Skeletal muscle cell (primary cell): ENCODE measurements around the gene SEC61A1.

ENCODE experiments used
- DNase-seq: peaks from one replicate; pipeline ENCODE4 v3.0.0-alpha.2; 2010; ENCODE audit warnings: low read depth
- H3K4me3 ChIP-seq: 2 replicates; pipeline ENCODE4 v1.5.1; 2011; ENCODE audit warnings: low read depth, mild to moderate bottlenecking, control low read depth, low read length, moderate library complexity

SEC61A1 gene

DNA sequence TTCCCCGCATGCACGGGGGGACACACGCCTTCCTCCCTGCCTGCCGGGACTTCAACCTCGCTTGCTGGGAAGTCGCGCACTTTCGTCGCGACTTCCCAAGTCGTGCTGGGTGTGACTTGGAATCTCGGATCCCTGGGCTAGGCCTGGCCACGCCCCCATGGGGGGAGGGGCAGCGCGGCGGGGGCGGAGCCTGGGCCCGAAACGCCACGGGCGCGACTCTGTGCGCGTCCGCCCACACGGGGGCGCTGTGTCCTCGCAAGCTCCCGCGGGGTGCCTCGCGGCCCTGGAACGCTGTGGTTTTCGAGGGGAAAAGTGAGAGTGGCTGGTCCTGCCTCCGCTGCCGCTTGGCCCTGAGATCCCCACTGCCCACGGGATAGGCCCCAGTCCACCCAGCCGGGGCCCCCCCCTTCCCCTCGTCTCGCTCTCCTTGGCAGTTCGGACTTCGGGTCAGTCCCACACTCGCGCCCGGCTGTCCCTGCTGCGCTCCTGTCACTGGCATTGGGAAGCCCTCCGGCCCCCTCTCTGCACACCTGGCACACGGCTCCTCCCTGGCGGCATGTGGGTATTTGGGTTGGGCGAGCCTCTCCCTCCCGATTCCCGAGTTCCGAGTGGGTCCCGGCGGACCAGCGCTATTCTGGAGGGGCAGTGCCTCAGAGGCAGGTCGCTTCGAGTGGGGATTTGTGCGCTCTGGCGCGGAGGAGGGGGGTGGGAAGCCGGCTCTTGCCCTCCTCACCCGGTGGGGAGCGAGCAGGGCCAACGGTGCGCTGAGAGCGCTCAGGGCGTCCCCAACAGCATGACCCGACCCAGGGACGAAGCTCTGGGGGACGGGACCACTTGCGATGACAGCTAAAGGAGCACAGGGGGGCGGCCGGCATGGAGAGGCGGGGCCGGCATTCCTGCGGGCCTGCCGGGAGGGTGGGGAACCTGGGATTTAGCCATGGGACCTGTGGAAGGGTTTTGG is 23.6 kb downstream of the SEC61A1 start:
- H3K4me3 ChIP-seq, result peak overlapping the region; percentile 31
- DNase-seq, result no peak

DNA sequence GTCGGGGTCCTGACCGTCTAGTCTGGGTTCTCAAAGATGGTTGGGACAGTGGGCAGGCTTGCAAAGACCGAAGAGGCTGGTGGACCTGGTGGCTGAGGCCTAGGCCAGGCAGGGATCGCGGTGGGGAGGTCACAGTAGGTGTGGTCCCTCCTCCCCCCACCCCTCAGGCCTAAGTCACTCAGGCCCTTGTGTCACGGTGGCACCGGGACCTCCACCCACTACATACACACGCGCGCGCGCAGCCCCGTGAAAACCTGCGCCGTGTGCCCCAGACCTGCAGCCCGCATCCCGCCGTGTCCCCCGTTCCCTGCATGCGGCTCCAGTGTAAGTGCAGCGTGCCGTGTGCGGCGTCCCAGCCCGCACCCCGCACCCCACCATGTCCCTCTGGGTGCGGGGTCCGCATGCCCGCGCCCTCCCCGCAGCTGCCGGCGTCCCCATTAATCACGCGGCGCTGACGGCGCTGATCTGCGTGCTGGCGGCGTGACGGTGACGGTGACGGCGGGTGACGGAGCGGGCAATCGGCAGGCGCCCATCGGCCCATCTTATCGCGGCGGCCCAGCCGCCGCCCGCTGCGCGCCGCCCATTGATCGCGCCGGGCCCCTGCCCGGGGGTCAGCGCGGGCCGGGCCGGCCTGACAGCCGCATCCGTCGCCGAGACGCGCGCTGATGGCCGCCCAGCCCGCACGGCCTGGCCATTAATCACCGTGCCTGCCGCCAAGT is 24.4 kb downstream of the SEC61A1 start:
- no peak for DNase-seq
- H3K4me3 ChIP-seq, result peak overlapping the region; percentile 11

DNA sequence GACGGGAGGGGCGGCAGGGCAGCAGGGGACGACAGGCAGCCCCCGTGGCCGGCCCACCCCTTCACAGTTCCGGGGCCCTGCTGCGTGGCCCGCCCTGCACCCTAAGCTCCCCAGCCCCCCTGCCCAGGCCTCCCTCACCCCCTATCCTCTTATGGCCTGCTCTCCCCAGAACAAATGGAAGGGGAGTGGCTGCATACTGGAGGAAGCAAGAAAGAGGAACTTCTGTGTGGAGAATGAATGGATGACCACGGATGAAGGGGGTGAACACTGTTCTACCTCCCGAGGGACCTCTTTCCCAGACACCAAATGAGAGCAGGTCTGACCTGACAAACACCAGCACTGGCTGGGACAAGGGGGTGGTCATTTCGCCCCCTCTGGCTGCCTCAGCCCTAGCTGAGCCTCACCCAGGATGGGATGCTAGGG is 25.0 kb downstream of the SEC61A1 start:
- DNase-seq, result no peak
- H3K4me3 ChIP-seq, result no peak overlapping the region

DNA sequence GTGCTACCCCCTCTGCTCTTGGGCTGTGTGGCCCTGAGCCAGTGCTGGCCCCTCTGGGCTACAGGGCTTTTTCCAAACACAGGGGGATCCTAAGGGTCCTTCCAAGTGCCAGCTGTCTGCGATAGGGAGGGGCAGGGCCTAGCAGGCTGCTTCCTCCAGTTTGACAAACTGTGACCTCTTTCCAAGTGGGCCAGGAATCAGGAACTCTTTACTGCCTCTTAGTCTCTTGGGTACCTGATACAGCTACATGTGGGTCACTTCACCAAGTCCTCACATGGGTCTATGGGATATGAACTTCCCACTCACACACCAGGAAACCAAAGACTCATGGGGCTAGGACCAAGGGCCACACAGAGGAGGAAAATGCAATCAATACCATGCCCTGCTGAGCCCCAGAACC is 25.4 kb downstream of the SEC61A1 start:
- no peak for DNase-seq
- H3K4me3 ChIP-seq, result no peak overlapping the region

DNA sequence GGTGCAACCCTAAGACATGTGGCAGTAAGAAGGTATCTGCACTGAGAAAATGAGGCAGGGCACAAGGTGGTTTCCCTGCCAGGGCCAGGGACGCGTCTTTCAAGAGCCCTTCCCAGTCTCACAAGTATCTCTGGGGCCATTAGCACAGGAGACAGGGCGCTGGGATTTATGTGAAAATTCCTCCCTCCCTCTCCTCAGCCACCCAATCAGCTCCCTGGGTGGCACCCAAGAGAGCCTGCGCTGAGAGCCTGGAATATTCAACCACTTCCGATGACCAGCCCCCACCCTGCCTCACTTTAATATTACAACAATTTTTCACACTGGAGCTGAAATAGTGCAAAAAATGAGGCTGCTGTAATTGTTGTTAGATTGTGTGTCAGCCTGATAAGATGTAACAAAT is 26.1 kb downstream of the SEC61A1 start:
- no peak overlapping the region for H3K4me3 ChIP-seq
- no peak for DNase-seq

DNA sequence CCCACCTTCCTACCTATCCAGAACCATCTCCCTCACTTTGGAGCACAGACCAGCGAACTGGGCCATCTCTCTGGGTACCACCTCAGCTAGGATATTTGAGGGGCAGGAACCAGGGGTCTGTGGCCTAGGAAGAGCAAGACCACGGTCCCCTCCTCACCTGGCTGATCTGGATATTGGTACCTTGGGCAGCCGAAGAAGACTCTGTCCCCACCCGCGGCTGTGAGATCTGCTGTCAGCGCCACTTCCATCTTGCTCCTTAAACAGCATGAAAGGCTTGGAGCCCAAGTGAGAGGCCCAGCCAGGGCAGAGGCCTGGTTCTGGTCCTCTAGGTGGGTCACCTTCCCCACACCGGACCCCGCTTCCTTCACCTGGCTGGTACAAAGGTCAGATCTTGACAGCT is 26.6 kb downstream of the SEC61A1 start:
- DNase-seq, result no peak
- no peak overlapping the region for H3K4me3 ChIP-seq

DNA sequence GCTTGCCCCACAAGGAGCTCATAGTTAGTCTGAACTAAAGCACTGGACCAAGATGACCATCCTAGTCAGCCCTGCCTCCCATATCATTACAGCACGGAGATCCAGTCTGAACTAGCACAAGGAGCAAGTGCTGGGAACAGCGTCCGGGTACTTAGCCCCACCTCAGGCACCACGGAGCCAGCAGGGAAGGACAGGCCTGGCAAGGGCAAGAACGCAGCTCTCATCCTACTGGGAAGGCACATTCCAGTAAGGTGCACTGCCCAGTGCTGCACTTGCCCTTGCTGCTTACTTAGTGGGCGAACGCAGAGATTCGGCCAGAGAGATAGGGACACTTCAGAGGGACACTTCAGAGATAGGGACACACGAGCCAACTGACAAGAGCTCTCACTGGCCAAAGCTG is 27.6 kb downstream of the SEC61A1 start:
- no peak overlapping the region for H3K4me3 ChIP-seq
- DNase-seq, result no peak

DNA sequence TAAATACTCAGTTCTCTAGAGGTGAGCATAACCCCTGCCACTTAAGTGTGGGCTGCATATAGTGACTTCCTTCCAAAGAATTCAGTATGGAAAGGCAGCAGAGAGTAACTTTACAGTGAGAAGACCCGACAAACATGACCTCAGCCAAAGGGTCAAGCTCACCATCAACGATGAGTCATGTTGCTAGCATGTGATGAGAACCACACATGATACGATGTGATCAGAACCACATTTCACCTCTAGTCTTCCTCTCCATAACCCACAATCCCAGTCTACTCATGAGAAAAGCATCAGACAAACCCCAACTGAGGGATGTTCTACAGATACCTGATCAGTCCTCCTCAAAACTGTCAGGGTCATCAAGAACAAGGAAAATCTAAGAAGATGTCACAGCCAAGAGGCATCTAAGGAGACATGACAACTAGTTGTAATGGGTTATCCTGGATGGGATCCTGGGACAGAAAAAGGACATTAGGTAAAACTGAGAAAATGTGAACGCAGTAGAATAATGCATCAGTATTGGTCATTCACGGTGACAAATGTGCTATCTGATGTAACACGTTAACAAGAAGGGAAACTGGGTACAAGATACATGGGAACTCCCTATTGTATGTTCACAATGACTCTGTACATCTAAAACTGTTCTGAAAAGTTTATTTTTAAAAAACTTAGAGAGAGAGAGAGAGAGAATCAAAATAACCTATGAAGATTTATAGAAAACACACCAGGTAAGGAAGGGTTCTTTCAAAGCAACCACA is 28.3 kb downstream of the SEC61A1 start:
- H3K4me3 ChIP-seq, result no peak overlapping the region
- peak; percentile 87 for DNase-seq

DNA sequence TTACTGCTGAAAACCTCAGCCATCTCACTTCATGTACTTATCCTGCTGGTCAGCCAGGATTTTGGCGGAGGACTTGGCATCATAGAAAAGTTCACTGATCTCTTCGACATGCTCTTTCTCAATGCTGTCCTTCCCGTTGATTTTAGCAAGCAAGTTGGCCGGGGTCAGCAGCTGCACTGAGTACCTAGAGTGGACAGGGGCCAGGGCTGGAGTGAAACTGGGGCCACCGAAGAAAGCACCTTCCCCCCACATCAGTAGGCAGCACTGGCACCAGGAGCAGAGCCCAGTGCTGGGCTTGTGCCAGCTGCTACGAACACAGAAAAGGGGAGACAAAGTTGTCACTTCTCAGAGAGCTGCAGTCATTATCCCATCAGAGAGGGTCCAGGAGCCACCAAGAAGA is 29.0 kb downstream of the SEC61A1 start:
- no peak overlapping the region for H3K4me3 ChIP-seq
- DNase-seq, result no peak

DNA sequence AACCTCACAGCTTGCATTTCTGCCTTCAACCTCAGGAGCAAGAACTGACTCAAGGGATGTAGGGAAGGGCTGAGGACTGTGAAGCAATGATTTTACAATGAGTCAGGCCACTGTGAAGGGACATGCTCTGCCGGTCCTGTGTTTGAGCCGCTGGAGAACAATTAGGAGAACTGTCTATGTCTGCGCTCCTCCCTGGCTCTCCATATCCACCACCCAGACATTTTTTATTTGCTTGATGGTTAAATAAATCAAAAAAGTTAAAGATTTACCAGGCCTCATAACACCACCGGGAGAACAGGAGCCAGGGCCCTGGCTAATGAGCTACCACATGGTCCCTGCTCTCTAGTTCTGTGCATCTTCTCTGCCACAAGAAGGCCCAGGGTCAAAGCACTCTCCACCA is 29.6 kb downstream of the SEC61A1 start:
- DNase-seq, result no peak

DNA sequence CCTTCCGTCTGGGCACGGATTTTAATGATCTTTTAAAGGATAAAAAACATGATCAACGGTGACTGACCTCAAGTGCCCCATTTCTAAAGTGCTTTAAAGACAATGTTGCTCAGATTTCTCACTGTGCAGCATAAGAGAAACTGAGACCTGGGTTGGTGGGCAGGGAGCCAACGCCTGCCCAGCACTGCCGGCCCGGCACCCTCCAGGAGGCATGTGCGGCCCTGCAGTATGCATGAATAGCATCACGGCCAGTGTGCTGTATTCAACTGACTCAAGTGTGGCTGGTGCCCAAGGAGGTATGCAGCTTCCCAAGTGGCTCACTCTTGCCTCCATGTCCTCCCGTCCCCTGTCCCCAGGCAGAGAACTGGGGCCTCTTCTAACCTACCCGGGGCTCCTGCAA is 30.3 kb downstream of the SEC61A1 start:
- no peak for DNase-seq
- H3K4me3 ChIP-seq, result no peak overlapping the region

More for the DNA sequence above, 29.6 kb downstream of the SEC61A1 start:
- H3K4me3 ChIP-seq, result no peak overlapping the region

DNA sequence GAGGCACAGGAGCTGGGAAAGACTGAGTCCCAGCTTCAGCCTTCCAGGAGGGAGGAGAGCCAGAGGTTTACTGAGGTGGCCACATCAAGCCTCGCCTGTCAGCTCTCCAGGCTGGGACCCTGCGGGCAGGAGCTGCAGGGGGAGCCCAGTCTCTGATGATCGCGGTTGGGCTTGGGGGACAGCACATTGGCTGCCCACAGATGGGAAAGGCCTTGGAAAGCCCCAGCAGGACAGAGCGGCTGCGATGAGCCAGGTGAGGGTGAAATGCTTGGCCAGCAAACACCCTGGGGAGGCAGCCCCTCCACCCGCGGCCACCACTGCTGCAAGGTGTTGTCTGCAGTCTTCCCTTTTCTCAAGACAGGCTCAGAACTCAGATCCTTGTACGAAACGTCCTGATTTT is 31.2 kb downstream of the SEC61A1 start:
- H3K4me3 ChIP-seq, result no peak overlapping the region
- no peak for DNase-seq

DNA sequence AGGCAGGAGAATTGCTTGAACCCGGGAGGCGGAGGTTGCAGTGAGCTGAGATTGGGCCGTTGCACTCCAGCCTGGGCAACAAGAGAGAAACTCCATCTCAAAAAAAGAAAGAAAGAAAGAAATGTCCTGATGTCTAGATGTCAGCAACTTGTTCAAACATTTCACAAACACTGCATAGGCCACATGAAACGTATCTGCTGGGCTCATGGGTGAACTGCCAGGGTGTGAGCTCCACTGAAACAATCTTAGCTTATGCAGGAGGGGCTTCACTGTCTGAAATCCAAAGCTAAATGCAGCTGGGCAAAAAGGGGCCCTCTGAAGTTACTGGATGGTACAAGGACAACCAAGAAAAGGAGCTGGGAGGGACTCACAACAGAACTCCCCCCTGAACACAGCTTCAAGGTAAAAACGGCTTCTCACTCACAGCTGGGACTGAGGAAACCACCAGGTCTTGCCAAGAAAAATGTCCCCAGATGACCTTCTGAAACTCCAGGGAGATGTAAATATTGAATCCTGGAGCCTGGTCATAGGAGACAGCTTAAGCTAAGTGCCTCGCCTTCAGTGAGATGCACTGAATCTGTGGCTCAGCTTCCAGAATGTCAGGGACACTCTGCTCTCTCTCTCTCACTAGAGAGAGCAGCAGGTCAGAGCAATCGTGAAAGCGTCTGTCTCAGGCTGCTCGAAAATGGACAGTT is 31.9 kb downstream of the SEC61A1 start:
- no peak for DNase-seq
- no peak overlapping the region for H3K4me3 ChIP-seq

DNA sequence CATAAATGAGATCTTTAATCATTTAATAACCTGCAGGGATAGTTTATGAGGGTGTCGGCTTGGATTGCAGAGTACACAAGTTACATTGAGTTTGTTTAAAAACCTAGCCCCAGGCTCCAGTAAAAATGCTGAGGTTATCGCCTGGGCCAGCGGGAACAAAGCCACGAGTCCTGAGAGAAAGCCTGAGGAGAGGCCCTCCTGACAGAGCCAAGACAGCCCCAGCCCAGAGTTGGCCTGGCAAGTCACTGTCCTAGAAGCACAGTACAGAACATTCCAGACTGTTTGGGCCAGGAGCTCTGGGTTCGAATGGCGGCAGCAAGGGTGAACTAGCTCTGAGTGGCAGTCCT is 32.4 kb downstream of the SEC61A1 start:
- no peak for DNase-seq
- no peak overlapping the region for H3K4me3 ChIP-seq

DNA sequence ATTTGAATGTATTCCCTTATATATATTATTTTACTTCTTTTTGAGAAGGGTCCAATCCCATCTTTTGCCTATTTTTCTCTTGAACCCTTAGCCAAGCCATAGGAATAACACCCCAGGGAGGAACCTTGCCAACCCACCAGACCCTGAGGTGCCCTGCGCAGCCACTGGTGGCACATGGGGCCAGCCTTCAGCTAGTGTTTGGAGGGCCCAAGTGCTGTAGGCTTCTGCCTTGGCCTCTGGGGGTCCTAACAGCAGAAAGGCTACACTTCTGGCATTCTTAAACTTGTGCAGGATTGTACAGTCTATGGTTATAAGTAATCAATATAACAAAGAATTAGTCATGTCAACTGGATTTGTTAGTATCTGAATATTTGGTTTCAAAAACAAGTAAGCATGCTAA is 36.9 kb downstream of the SEC61A1 start:
- DNase-seq, result no peak
- no peak overlapping the region for H3K4me3 ChIP-seq

DNA sequence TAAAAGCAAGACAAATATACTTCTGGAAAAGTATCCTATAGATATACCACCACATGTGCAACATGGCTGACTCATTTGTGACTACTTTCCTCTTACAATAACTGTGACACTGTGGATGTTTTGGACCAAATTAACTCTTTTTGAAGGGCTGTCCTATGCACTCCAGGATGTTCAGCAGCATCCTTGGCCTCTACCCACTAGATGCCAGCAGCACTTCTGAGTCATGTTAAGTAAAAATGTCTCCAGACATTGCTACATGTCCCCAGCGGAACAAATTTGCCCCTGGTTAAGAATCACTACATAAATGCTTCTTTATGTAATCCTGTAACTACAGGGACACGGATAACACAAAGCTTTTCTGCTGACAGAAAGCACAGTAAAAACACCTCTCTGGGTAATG is 39.3 kb downstream of the SEC61A1 start:
- no peak for DNase-seq
- H3K4me3 ChIP-seq, result no peak overlapping the region

DNA sequence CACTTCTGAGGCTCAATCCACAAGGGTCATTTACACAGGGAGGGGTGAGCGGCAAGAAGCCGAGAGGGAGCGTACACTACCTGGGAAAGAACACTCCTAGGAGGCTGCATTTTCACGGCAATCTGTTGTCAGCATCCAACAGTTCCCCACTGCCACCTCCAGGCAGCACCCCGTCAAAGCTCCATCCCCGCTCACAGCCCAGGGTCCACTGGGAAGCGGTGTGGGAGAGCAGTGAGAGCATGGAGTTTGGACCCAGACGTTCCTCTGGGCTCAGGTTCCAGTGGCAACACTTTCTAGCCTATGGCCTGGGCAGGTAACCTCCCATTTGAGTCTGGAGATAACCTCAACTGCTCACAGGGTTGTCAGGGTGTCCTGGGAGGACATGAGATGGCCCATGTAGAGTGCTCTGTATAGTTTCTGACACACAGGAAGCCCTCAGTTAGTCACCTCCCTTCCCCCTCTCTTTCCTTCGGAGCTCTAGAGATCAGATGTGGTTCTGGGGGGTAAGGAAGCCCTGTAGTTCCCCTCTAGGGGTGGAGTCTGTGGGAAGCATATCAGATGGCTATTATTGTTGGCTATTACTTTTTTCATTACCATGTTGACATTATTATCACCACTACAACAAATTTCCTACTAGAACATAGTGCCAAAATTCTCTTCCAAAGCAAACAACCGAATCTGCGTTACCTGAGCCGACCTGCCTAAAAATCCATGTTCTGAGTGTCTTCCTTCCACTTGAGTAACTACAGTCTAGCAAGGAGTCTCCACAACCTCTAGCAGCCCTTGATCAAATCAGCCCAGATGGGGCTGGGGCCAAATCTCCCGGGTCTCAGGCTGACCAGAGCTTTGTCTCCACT is 42.3 kb downstream of the SEC61A1 start:
- H3K4me3 ChIP-seq, result no peak overlapping the region
- DNase-seq, result no peak

DNA sequence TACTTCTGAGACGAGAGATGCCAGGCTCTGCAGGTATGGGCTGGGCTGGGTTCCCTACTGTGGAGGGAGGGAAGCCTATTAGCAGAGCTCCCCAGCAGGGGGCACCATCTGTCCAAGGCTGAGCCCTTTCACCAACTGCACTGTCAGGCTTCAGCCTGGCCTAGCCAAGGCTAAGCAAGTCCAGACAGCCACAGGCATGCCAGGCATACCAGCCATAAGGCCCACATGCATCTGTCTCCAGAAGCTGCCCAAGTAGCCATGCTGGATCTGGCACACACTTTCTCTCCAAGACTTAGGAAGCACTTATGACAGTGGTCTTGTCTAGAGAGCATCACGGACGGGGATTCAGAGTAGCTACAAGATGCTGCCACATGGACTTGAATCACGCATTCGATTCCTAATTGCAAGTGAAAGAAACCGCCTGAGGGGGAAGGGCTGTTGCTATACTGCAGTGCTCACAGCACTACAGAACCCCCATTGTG is 43.0 kb downstream of the SEC61A1 start:
- DNase-seq, result peak; percentile 48
- no peak overlapping the region for H3K4me3 ChIP-seq

DNA sequence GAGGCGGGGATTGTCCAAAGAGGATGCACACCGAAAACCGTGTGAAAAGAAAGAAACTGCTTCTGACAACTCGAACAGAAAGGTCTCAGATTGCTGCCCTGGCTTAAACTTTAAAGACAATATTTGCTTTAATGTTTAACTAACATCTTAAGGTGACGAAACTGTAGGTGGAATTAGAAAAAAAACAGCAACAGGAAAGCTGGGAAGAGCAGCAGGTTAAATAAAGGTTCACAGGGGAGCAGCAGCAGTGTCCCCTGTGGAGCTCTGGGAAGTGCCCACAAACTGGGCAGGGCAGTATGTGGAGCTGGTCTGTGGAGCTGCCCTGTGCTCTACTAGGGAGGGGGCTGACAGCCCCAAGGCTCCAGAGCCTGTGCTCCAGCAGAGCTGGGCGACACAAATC is 46.0 kb downstream of the SEC61A1 start:
- no peak overlapping the region for H3K4me3 ChIP-seq
- DNase-seq, result no peak
